Activated B cell treated with CpG ODN at 0.5 μM for 24 hours (primary cell): ENCODE data around the gene ATF6. TPM values are rescaled to one million over a fixed set of nuclear protein-coding genes. Genes with fewer than 3 reads are reported as not detected.

ENCODE experiments used
- ATAC-seq: fragments of 200-7000 bp; cut with Tn5 transposase; one replicate; pipeline ENCODE4 v1.10.0; 2021; ENCODE audit warnings: low read depth, mild to moderate bottlenecking, moderate library complexity
- CTCF ChIA-PET: fragments of 350-600 bp; sonication (Branson Sonifier 250); formaldehyde crosslinking; loops from one replicate; lab custom pipeline; 2021; ENCODE audit warnings: antibody characterized with exemption; lab: Charles Lee
- POLR2A ChIA-PET: fragments of 350-600 bp; sonication (Branson Sonifier 250); formaldehyde crosslinking; loops from one replicate; lab custom pipeline; 2021; ENCODE audit warnings: antibody characterized with exemption; lab: Charles Lee
- DNase-seq: peaks from one replicate; pipeline ENCODE4 v3.0.0; 2022
- H3K27ac Mint-ChIP-seq: one replicate; pipeline ENCODE4 v1.8.0; 2020; ENCODE audit warnings: mixed read lengths
- H3K27me3 Mint-ChIP-seq: one replicate; pipeline ENCODE4 v1.8.0; 2021; ENCODE audit warnings: mixed read lengths
- H3K36me3 Mint-ChIP-seq: one replicate; pipeline ENCODE4 v1.8.0; 2021; ENCODE audit warnings: low read depth, mixed read lengths
- H3K4me1 Mint-ChIP-seq: one replicate; pipeline ENCODE4 v1.8.0; 2021; ENCODE audit warnings: mixed read lengths
- H3K4me3 Mint-ChIP-seq: one replicate; pipeline ENCODE4 v1.8.0; 2020; ENCODE audit warnings: mild to moderate bottlenecking, mixed read lengths
- H3K9me3 Mint-ChIP-seq: one replicate; pipeline ENCODE4 v1.8.0; 2020; ENCODE audit warnings: mixed read lengths
- CTCF ChIP-seq: fragments of 200-600 bp; IDR thresholded peaks from one replicate; pipeline ENCODE4 v1.8.0; 2022; ENCODE audit warnings: antibody characterized with exemption, mild to moderate bottlenecking
- intact Hi-C: fragments of 100-400 bp; cut with micrococcal nuclease; formaldehyde crosslinking; loops from one replicate; pipeline ENCODE4 v1.15.1; 2024
- total RNA-seq: library from RNA; stranded (reverse); gene quantifications from 2 replicates; pipeline ENCODE4 v1.2.3, GENCODE V29; 2022

The ATF6 gene
- total RNA-seq, 1 donor from 2014 or later = 24.6 TPM

- no peaks in the 10 kb centered on the region for H3K27me3 Mint-ChIP-seq
- intact Hi-C loops = no loop called here
- H3K9me3 Mint-ChIP-seq = no peaks in the 10 kb centered on the region
- POLR2A ChIA-PET = no interaction called here
- H3K27ac Mint-ChIP-seq = no peak overlapping the region
- DNase-seq = no peak
- CTCF ChIA-PET = no interaction called here
- H3K4me1 Mint-ChIP-seq = no peaks in the 10 kb centered on the region
- no peak for TF ChIP-seq CTCF
- no peak for ATAC-seq
- H3K4me3 Mint-ChIP-seq = no peak overlapping the region
- peaks cover 21% of the 10 kb centered on the region for H3K36me3 Mint-ChIP-seq
Observed at GRCh38 chr1:161910604-161911003, 144.5 kb downstream of the ATF6 start.

GRCh38 chr1:161913482-161914140 is 147.5 kb downstream of the ATF6 start:
- DNase-seq = no peak
- ATAC-seq = no peak
- Mint-ChIP-seq H3K27me3 (no peaks in the 10 kb centered on the region), H3K4me3 (no peak overlapping the region), H3K4me1 (no peaks in the 10 kb centered on the region), H3K36me3 (peaks cover 21% of the 10 kb centered on the region), H3K27ac (no peak overlapping the region), H3K9me3 (no peaks in the 10 kb centered on the region)
- TF ChIP-seq CTCF = no peak
- intact Hi-C loops = no loop called here
- POLR2A ChIA-PET = no interaction called here
- CTCF ChIA-PET = no interaction called here

- H3K4me1 Mint-ChIP-seq = no peaks in the 10 kb centered on the region
- H3K27ac Mint-ChIP-seq = no peak overlapping the region
- intact Hi-C loops = no loop called here
- no peaks in the 10 kb centered on the region for H3K9me3 Mint-ChIP-seq
- ATAC-seq = no peak
- CTCF ChIA-PET = no interaction called here
- H3K4me3 Mint-ChIP-seq = no peak overlapping the region
- H3K36me3 Mint-ChIP-seq = peaks cover 24% of the 10 kb centered on the region
- no peak for TF ChIP-seq CTCF
- POLR2A ChIA-PET = no interaction called here
- no peaks in the 10 kb centered on the region for H3K27me3 Mint-ChIP-seq
- no peak for DNase-seq
Observed at GRCh38 chr1:161914595-161914994, 148.5 kb downstream of the ATF6 start.

GRCh38 chr1:161915051-161915503 is 149.0 kb downstream of the ATF6 start:
- POLR2A ChIA-PET = no interaction called here
- no peak for TF ChIP-seq CTCF

GRCh38 chr1:161915978-161916377 is 149.9 kb downstream of the ATF6 start:
- Mint-ChIP-seq H3K4me3 (no peak overlapping the region), H3K4me1 (no peaks in the 10 kb centered on the region), H3K27ac (no peak overlapping the region), H3K27me3 (no peaks in the 10 kb centered on the region), H3K9me3 (no peaks in the 10 kb centered on the region), H3K36me3 (peaks cover 29% of the 10 kb centered on the region)
- DNase-seq (no peak), ATAC-seq (no peak)
- TF ChIP-seq CTCF = no peak
- POLR2A ChIA-PET = no interaction called here
- CTCF ChIA-PET = no interaction called here
- intact Hi-C loops = no loop called here

More at GRCh38 chr1:161915051-161915503, 149.0 kb downstream of the ATF6 start:
- CTCF ChIA-PET = no interaction called here
- DNase-seq (no peak), ATAC-seq (no peak)
- Mint-ChIP-seq H3K4me3 (no peak overlapping the region), H3K4me1 (no peaks in the 10 kb centered on the region), H3K36me3 (peaks cover 27% of the 10 kb centered on the region), H3K9me3 (no peaks in the 10 kb centered on the region), H3K27ac (no peak overlapping the region), H3K27me3 (no peaks in the 10 kb centered on the region)
- intact Hi-C loops = no loop called here
